CD4-positive, alpha-beta T cell (primary cell): ENCODE measurements around the gene CYGB. TPM values are rescaled to one million over a fixed set of nuclear protein-coding genes. Genes with fewer than 3 reads are reported as not detected.

Source experiments
- ATAC-seq: fragments of 200-7000 bp; cut with Tn5 transposase; one replicate; pipeline ENCODE4 v1.10.0; 2022; ENCODE audit warnings: mild to moderate bottlenecking; ENCODE audit not compliant: poor library complexity
- CTCF ChIA-PET: fragments of 350-600 bp; sonication (Branson Sonifier 250); formaldehyde crosslinking; loops from one replicate; lab custom pipeline; 2021; ENCODE audit warnings: antibody characterized with exemption, inconsistent platforms; lab: Charles Lee
- POLR2A ChIA-PET: fragments of 350-600 bp; sonication (Branson Sonifier 250); formaldehyde crosslinking; loops from one replicate; lab custom pipeline; 2021; ENCODE audit warnings: antibody characterized with exemption, inconsistent platforms; lab: Charles Lee
- DNase-seq, 14 experiments: peaks; one replicate each; pipeline ENCODE4 v3.0.0-alpha.2; 2013 to 2020; ENCODE audit warnings: mixed read lengths in 2 of 14
- H3K27ac ChIP-seq, 2 donors: one replicate each; pipeline versions ENCODE4 v1.5.1 to v1.7.0; 2013; ENCODE audit warnings: low read length in 2 of 2, low read depth in 1 of 2, mild to moderate bottlenecking in 1 of 2
- H3K27me3 ChIP-seq, 2 experiments: 1 replicate in 1 of 2; 2 replicates in 1 of 2; pipeline versions ENCODE4 v1.6.1 to v1.7.0; 2013; ENCODE audit warnings: low read length in 2 of 2, control low read depth in 1 of 2, mild to moderate bottlenecking in 1 of 2, moderate library complexity in 1 of 2; ENCODE audit not compliant: insufficient read depth in 2 of 2, control insufficient read depth in 1 of 2
- H3K36me3 ChIP-seq: one replicate; pipeline ENCODE4 v1.6.1; 2013; ENCODE audit warnings: low read length, control low read depth; ENCODE audit not compliant: insufficient read depth
- H3K4me1 ChIP-seq: one replicate; pipeline ENCODE4 v1.6.1; 2013; ENCODE audit warnings: low read length, control low read depth; ENCODE audit not compliant: insufficient read depth
- H3K4me3 ChIP-seq: one replicate; pipeline ENCODE4 v1.5.1; 2013; ENCODE audit warnings: mild to moderate bottlenecking, low read length, moderate library complexity
- H3K9me3 ChIP-seq, 2 experiments: 1 replicate in 1 of 2; 2 replicates in 1 of 2; pipeline versions ENCODE4 v1.6.1 to v1.7.0; 2013; ENCODE audit warnings: low read length in 2 of 2, mild to moderate bottlenecking in 2 of 2, control low read depth in 1 of 2, moderate library complexity in 1 of 2; ENCODE audit not compliant: control insufficient read depth in 1 of 2, insufficient read depth in 1 of 2
- H3K27ac Mint-ChIP-seq: one replicate; pipeline ENCODE4 v1.8.0; 2020; ENCODE audit warnings: mixed read lengths
- H3K27me3 Mint-ChIP-seq: one replicate; pipeline ENCODE4 v1.8.0; 2021; ENCODE audit warnings: mixed read lengths
- H3K36me3 Mint-ChIP-seq: one replicate; pipeline ENCODE4 v1.8.0; 2021; ENCODE audit warnings: low read depth, mixed read lengths
- H3K4me1 Mint-ChIP-seq: one replicate; pipeline ENCODE4 v1.8.0; 2021; ENCODE audit warnings: low read depth, mixed read lengths
- H3K4me3 Mint-ChIP-seq: one replicate; pipeline ENCODE4 v1.8.0; 2020; ENCODE audit warnings: mild to moderate bottlenecking, mixed read lengths
- H3K9me3 Mint-ChIP-seq: one replicate; pipeline ENCODE4 v1.8.0; 2020; ENCODE audit warnings: mixed read lengths
- CTCF ChIP-seq: fragments of 200-600 bp; IDR thresholded peaks from one replicate; pipeline ENCODE4 v1.8.0; 2022; ENCODE audit warnings: antibody characterized with exemption, mild to moderate bottlenecking
- intact Hi-C, 2 experiments: fragments of 100-400 bp; cut with DNase I in 1 of 2; cut with micrococcal nuclease in 1 of 2; formaldehyde crosslinking; loops; one replicate each; pipeline versions ENCODE4 v1.15.1 to v1.9.0; 2023 to 2025; cut with DNase I, micrococcal nuclease
- total RNA-seq, 174 experiments: library from RNA in 2 of 174; stranded (reverse) in 2 of 174; gene quantifications; one replicate each; pipeline ENCODE4 v1.2.3 and lab custom pipeline; 2021 to 2026

CYGB gene
- total RNA-seq, 2 experiments from 2014 or later: not detected

- Histone ChIP-seq H3K4me3 (no peak overlapping the region), H3K27ac (no peak overlapping the region), H3K27me3 (no peaks in the 10 kb centered on the region), H3K4me1 (peaks cover 23% of the 10 kb centered on the region), H3K36me3 (peaks cover 33% of the 10 kb centered on the region), H3K9me3 (peaks cover 0 to 8% of the 10 kb centered on the region in 2 experiments)
- no peaks in the 10 kb centered on the region for H3K9me3 Mint-ChIP-seq
- H3K27me3 Mint-ChIP-seq: peaks cover 4% of the 10 kb centered on the region
- peak overlapping the region; percentile 7 for H3K4me3 Mint-ChIP-seq
- intact Hi-C loops: no loop called here
- H3K4me1 Mint-ChIP-seq: peaks cover 34% of the 10 kb centered on the region
- H3K36me3 Mint-ChIP-seq: peaks cover 39% of the 10 kb centered on the region
- H3K27ac Mint-ChIP-seq: peak overlapping the region; percentile 44
- POLR2A ChIA-PET: interaction anchor here (0.8 to 1.1 kb wide), 2 partner anchors 10 kb away, joined by 3 to 4 read pairs; no protein-coding TSS in a partner anchor
- TF ChIP-seq CTCF: no peak
- ATAC-seq: peak; percentile 41
- DNase-seq: peak in 2 of 14 experiments; percentile 25 to 48
- CTCF ChIA-PET: interaction anchor here (1.1 kb wide), 1 partner anchor 10 kb away, joined by 4 read pairs; no protein-coding TSS in a partner anchor
These were observed 30.3 kb upstream of the CYGB start for GRCh38 chr17:76567634-76568432.

DNA sequence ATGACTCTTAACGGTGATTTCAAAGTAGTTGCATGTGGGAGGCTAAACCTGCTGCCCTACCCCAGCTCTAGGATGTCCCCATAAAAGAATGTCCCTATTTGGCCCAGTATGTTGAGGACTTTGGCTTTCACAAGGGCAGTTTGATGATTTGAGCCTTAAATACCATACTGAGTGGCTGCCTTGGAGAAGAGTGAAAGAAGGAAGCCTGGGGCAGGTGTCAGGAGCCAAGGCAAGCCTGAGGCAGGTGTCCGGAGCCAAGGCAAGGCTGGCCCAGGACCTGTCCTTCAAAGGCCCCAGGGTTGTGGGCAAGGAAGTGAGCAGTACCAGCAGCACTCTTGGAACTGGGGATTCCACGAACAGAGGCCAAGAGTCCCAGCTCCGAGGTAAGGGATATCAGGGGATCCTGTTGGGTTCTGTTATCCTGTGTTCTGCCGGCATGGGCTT is 29.5 kb upstream of the CYGB start:
- POLR2A ChIA-PET: interaction anchor here (0.8 to 1.1 kb wide), 2 partner anchors 9 to 11 kb away, joined by 3 to 4 read pairs; no protein-coding TSS in a partner anchor
- CTCF ChIA-PET: no interaction called here
- intact Hi-C loops: no loop called here
- Histone ChIP-seq H3K36me3 (peaks cover 41% of the 10 kb centered on the region), H3K9me3 (peaks cover 0 to 8% of the 10 kb centered on the region in 2 experiments), H3K27me3 (no peaks in the 10 kb centered on the region), H3K4me1 (peaks cover 29% of the 10 kb centered on the region), H3K4me3 (no peak overlapping the region), H3K27ac (no peak overlapping the region)
- Mint-ChIP-seq H3K36me3 (peaks cover 43% of the 10 kb centered on the region), H3K27ac (peak overlapping the region; percentile 49), H3K9me3 (no peaks in the 10 kb centered on the region), H3K4me1 (peaks cover 38% of the 10 kb centered on the region), H3K27me3 (peaks cover 4% of the 10 kb centered on the region), H3K4me3 (no peak overlapping the region)
- ATAC-seq: no peak
- no peak for DNase-seq
- TF ChIP-seq CTCF: no peak

DNA sequence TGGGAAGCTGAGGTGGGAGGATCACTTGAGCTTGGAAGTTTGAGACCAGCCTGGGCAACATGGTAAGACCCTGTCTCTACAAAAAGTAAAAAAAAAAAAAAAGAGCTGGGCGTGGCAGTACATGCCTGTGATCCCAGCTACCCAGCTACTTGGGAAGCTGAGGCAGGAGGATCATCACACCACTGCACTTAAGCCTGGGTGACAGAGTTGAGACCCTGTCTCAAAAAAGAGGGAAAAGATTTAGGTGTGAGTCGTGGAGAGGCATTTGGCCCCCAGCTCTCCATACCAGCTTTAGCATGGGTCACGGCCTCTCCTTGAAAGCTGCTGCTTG is 29.1 kb upstream of the CYGB start:
- Mint-ChIP-seq H3K27ac (peak overlapping the region; percentile 49), H3K27me3 (peaks cover 4% of the 10 kb centered on the region), H3K36me3 (peaks cover 47% of the 10 kb centered on the region), H3K4me1 (peaks cover 42% of the 10 kb centered on the region), H3K4me3 (no peak overlapping the region), H3K9me3 (no peaks in the 10 kb centered on the region)
- Histone ChIP-seq H3K27ac (no peak overlapping the region), H3K36me3 (peaks cover 45% of the 10 kb centered on the region), H3K4me3 (no peak overlapping the region), H3K27me3 (no peaks in the 10 kb centered on the region), H3K9me3 (peaks cover 0 to 8% of the 10 kb centered on the region in 2 experiments), H3K4me1 (peaks cover 34% of the 10 kb centered on the region)
- TF ChIP-seq CTCF: no peak
- ATAC-seq: no peak
- POLR2A ChIA-PET: no interaction called here
- CTCF ChIA-PET: interaction anchor here (1.5 kb wide), 1 partner anchor 43 kb away, joined by 3 read pairs; no protein-coding TSS in a partner anchor
- DNase-seq: no peak
- intact Hi-C loops: no loop called here
